Mucosa of descending colon (tissue), 3 donors: ENCODE data around the gene FHIT. TPM values are rescaled to one million over a fixed set of nuclear protein-coding genes. Genes with fewer than 3 reads are reported as not detected.

Experiments
- ATAC-seq: fragments of 200-7000 bp; cut with Tn5 transposase; one replicate; pipeline ENCODE4 v1.9.1; 2020; ENCODE audit warnings: mild to moderate bottlenecking, moderate library complexity
- DNase-seq, 3 donors: peaks; one replicate each; pipeline ENCODE4 v3.0.0-alpha.2; 2020
- H3K36me3 ChIP-seq: fragments of 200-600 bp; one replicate; pipeline ENCODE4 v1.8.0; 2021; ENCODE audit warnings: low read depth, mild to moderate bottlenecking
- H3K4me1 ChIP-seq: fragments of 200-600 bp; one replicate; pipeline ENCODE4 v1.8.0; 2021; ENCODE audit warnings: low read depth, mild to moderate bottlenecking
- H3K4me3 ChIP-seq: fragments of 200-600 bp; one replicate; pipeline ENCODE4 v1.8.0; 2021; ENCODE audit warnings: mild to moderate bottlenecking
- H3K9me3 ChIP-seq: fragments of 200-600 bp; one replicate; pipeline ENCODE4 v1.8.0; 2021; ENCODE audit warnings: mild to moderate bottlenecking
- intact Hi-C, 2 donors: fragments of 100-400 bp; cut with DNase I in 1 of 2; cut with micrococcal nuclease in 1 of 2; formaldehyde crosslinking; loops; one replicate each; pipeline versions ENCODE4 v1.11.0 to v1.11.1; 2022; cut with DNase I, micrococcal nuclease
- total RNA-seq, 3 donors: library from RNA; stranded (reverse); fragmentation: NEBNext Ultra II Directional in 2 of 3; extraction: Animal tissue kit (Norgen Biotek cat#: 25700) in 2 of 3; gene quantifications; one replicate each; pipeline versions ENCODE4 v1.2.1 to v1.2.4, GENCODE V29; 2021 to 2023
- TF ChIP-seq, protein P1 (sequence below): fragments of 200-600 bp; IDR thresholded peaks from one replicate; pipeline ENCODE4 v1.8.0; 2022; ENCODE audit warnings: antibody characterized with exemption, mild to moderate bottlenecking
- donor health status: DM: no; HTN: no; CAD: no; lungs with moderate emphysema.
- donor health status: DM: no; HTN: no; CAD: no.
- donor health status: DM: no; HTN: yes; CAD: no.

The FHIT gene
- total RNA-seq, 3 donors from 2014 or later: 8.9 to 20.7 (median 18.6) TPM

DNA sequence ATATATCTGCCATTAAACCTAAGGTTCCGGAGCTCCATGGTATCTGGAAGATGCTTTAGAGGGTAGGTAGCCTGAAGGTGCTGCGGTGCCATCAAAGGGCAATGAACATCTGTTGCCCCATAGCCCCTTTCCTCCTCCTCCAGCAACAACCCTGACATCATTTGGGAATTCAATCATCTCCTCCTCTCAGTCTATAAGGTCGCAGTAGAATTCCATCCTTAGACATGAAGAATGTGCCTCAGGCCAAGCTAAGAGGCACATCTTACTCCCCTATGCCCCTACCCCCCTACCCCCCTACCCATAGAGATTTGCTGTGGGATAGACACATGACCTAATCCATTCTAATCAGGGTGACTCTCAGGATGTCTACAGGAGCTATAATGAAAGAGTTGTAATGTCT is 1101.8 kb downstream of the FHIT start:
- TF ChIP-seq, protein P1, sequence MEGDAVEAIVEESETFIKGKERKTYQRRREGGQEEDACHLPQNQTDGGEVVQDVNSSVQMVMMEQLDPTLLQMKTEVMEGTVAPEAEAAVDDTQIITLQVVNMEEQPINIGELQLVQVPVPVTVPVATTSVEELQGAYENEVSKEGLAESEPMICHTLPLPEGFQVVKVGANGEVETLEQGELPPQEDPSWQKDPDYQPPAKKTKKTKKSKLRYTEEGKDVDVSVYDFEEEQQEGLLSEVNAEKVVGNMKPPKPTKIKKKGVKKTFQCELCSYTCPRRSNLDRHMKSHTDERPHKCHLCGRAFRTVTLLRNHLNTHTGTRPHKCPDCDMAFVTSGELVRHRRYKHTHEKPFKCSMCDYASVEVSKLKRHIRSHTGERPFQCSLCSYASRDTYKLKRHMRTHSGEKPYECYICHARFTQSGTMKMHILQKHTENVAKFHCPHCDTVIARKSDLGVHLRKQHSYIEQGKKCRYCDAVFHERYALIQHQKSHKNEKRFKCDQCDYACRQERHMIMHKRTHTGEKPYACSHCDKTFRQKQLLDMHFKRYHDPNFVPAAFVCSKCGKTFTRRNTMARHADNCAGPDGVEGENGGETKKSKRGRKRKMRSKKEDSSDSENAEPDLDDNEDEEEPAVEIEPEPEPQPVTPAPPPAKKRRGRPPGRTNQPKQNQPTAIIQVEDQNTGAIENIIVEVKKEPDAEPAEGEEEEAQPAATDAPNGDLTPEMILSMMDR: no peak
- Histone ChIP-seq H3K9me3 (no peaks in the 10 kb centered on the region), H3K36me3 (no peaks in the 10 kb centered on the region), H3K4me3 (no peak overlapping the region), H3K4me1 (no peaks in the 10 kb centered on the region)
- DNase-seq (no peak), ATAC-seq (no peak)
- intact Hi-C loops: no loop called here

- DNase-seq (no peak), ATAC-seq (no peak)
- intact Hi-C loops: no loop called here
- Histone ChIP-seq H3K36me3 (no peaks in the 10 kb centered on the region), H3K4me1 (no peaks in the 10 kb centered on the region), H3K4me3 (no peak overlapping the region), H3K9me3 (no peaks in the 10 kb centered on the region)
- TF ChIP-seq, protein P1: no peak
Measured at GRCh38 chr3:60147249-60147950, 1103.9 kb downstream of the FHIT start.

DNA sequence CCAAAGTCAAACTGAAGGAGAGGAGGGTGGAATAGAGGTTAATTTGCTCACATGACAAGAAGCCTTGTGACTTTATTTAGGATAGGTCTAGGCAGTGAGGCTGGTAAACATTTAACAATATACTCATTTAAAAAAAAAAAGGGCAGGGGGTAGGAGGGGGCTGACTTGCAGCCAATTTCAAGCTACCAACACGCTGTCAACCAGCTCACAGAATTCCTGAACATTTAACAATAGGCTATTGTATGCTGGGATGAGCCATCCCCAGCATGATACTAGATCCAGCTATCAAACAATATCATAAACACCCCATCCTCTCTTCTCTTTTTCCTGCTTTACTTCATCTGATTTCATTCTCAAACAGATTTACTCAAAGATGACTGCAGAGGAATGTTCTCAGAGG is 1105.1 kb downstream of the FHIT start:
- H3K36me3 ChIP-seq: no peaks in the 10 kb centered on the region
- DNase-seq: no peak
- no peaks in the 10 kb centered on the region for H3K9me3 ChIP-seq
- intact Hi-C loops: no loop called here
- no peak overlapping the region for H3K4me3 ChIP-seq
- H3K4me1 ChIP-seq: no peaks in the 10 kb centered on the region
- TF ChIP-seq, protein P1: no peak
- ATAC-seq: no peak

GRCh38 chr3:60144071-60144470 is 1107.2 kb downstream of the FHIT start:
- no peak for DNase-seq
- Histone ChIP-seq H3K9me3 (no peaks in the 10 kb centered on the region), H3K4me3 (no peak overlapping the region), H3K36me3 (no peaks in the 10 kb centered on the region), H3K4me1 (no peaks in the 10 kb centered on the region)
- intact Hi-C loops: no loop called here
- TF ChIP-seq, protein P1: no peak
- ATAC-seq: no peak

- intact Hi-C loops: no loop called here
- DNase-seq (no peak), ATAC-seq (no peak)
- no peaks in the 10 kb centered on the region for H3K4me1 ChIP-seq
- H3K36me3 ChIP-seq: no peaks in the 10 kb centered on the region
- H3K4me3 ChIP-seq: no peak overlapping the region
- no peaks in the 10 kb centered on the region for H3K9me3 ChIP-seq
- TF ChIP-seq, protein P1: no peak
Measured at GRCh38 chr3:60142009-60142408, 1109.2 kb downstream of the FHIT start.

GRCh38 chr3:60140160-60140559 is 1111.1 kb downstream of the FHIT start:
- Histone ChIP-seq H3K9me3 (no peaks in the 10 kb centered on the region), H3K4me3 (no peak overlapping the region), H3K36me3 (no peaks in the 10 kb centered on the region), H3K4me1 (no peaks in the 10 kb centered on the region)
- intact Hi-C loops: no loop called here
- no peak for ATAC-seq
- TF ChIP-seq, protein P1: no peak
- no peak for DNase-seq
